HG02870 (cell line): ENCODE results near the gene POLL.
"Not testable (repeated sequence)": the region's sequence is repeated elsewhere in the genome, so short reads cannot be mapped to it uniquely, and the experiment has no call there.

Source experiments
- ATAC-seq: cut with Tn5 transposase; IDR thresholded peaks from one replicate; pipeline ENCODE4 v1.9.1; 2021; ENCODE audit warnings: mild to moderate bottlenecking, moderate library complexity; ENCODE audit not compliant: unreplicated experiment

POLL gene

GRCh38 chr10:101587725-101588653 is at the start of gene POLL, which contains the start of gene DPCD:
Gene POLL, minus strand, starts transcription at chr10:101588257. Its CDS starts 897 bp downstream, at chr10:101587360.
Gene DPCD, plus strand, starts transcription at chr10:101588321. Its CDS starts 16 bp downstream, at chr10:101588337.
- ATAC-seq: peak; percentile 95

- ATAC-seq: not testable (repeated sequence)
These were observed 45.5 kb upstream of the POLL start for GRCh38 chr10:101633510-101633909.

GRCh38 chr10:101631821-101632475 is 43.9 kb upstream of the POLL start:
- ATAC-seq: no peak

- ATAC-seq: no peak
These were observed 42.5 kb upstream of the POLL start for GRCh38 chr10:101630633-101630920.

- ATAC-seq: no peak
These were observed 42.0 kb upstream of the POLL start for GRCh38 chr10:101629837-101630632.

- ATAC-seq: no peak
These were observed 37.9 kb upstream of the POLL start for GRCh38 chr10:101625821-101626412.

GRCh38 chr10:101624526-101625102 is 36.6 kb upstream of the POLL start:
- no peak for ATAC-seq

GRCh38 chr10:101623528-101623927 is 35.5 kb upstream of the POLL start:
- ATAC-seq: no peak

GRCh38 chr10:101619983-101620382 is 31.9 kb upstream of the POLL start:
- ATAC-seq: no peak

GRCh38 chr10:101618871-101619270 is 30.8 kb upstream of the POLL start:
- ATAC-seq: no peak

GRCh38 chr10:101617824-101618568 is 29.9 kb upstream of the POLL start:
- ATAC-seq: no peak

- ATAC-seq: no peak
These were observed 29.2 kb upstream of the POLL start for GRCh38 chr10:101617102-101617823.

- no peak for ATAC-seq
These were observed 28.5 kb upstream of the POLL start for GRCh38 chr10:101616415-101617101.

GRCh38 chr10:101615525-101616116 is 27.6 kb upstream of the POLL start:
- ATAC-seq: no peak

GRCh38 chr10:101614663-101615524 is 26.8 kb upstream of the POLL start:
- no peak for ATAC-seq

GRCh38 chr10:101613646-101614045 is 25.6 kb upstream of the POLL start:
- no peak for ATAC-seq

- no peak for ATAC-seq
These were observed 24.8 kb upstream of the POLL start for GRCh38 chr10:101612872-101613271.
